ENCODE data around the gene PKNOX2.

The PKNOX2 gene

GRCh38 chr11:125173027-125173426 is 8.5 kb downstream of the PKNOX2 start:
- Mint-ChIP-seq H3K4me1 (ENCODE audit: low read depth) (no peaks in the 10 kb centered on the region), H3K27me3 (peaks cover 67% of the 10 kb centered on the region), H3K36me3 (ENCODE audit: low read depth) (no peaks in the 10 kb centered on the region), H3K9me3 (no peaks in the 10 kb centered on the region), H3K27ac (no peak overlapping the region), H3K4me3 (no peak overlapping the region)
- intact Hi-C loops (cut with micrococcal nuclease) = no loop called here

GRCh38 chr11:125173556-125173955 is 9.0 kb downstream of the PKNOX2 start:
- no peaks in the 10 kb centered on the region for H3K9me3 Mint-ChIP-seq
- H3K4me1 Mint-ChIP-seq (ENCODE audit: low read depth) = no peaks in the 10 kb centered on the region
- no peaks in the 10 kb centered on the region for H3K36me3 Mint-ChIP-seq (ENCODE audit: low read depth)
- intact Hi-C loops (cut with micrococcal nuclease) = no loop called here
- H3K27ac Mint-ChIP-seq = no peak overlapping the region
- H3K27me3 Mint-ChIP-seq = peaks cover 62% of the 10 kb centered on the region
- H3K4me3 Mint-ChIP-seq = no peak overlapping the region

- intact Hi-C loops (cut with micrococcal nuclease) = no loop called here
- Mint-ChIP-seq H3K27ac (no peak overlapping the region), H3K36me3 (ENCODE audit: low read depth) (no peaks in the 10 kb centered on the region), H3K4me1 (ENCODE audit: low read depth) (no peaks in the 10 kb centered on the region), H3K4me3 (no peak overlapping the region), H3K27me3 (peaks cover 58% of the 10 kb centered on the region), H3K9me3 (no peaks in the 10 kb centered on the region)
These were observed 9.5 kb downstream of the PKNOX2 start for GRCh38 chr11:125174057-125174456.

- H3K27ac Mint-ChIP-seq = no peak overlapping the region
- no peaks in the 10 kb centered on the region for H3K36me3 Mint-ChIP-seq (ENCODE audit: low read depth)
- no peak overlapping the region for H3K4me3 Mint-ChIP-seq
- H3K27me3 Mint-ChIP-seq = peaks cover 56% of the 10 kb centered on the region
- no peaks in the 10 kb centered on the region for H3K9me3 Mint-ChIP-seq
- H3K4me1 Mint-ChIP-seq (ENCODE audit: low read depth) = no peaks in the 10 kb centered on the region
- intact Hi-C loops (cut with micrococcal nuclease) = no loop called here
These were observed 10.1 kb downstream of the PKNOX2 start for GRCh38 chr11:125174686-125175085.

- intact Hi-C loops (cut with micrococcal nuclease) = no loop called here
- Mint-ChIP-seq H3K36me3 (ENCODE audit: low read depth) (no peaks in the 10 kb centered on the region), H3K9me3 (no peaks in the 10 kb centered on the region), H3K27ac (no peak overlapping the region), H3K4me3 (no peak overlapping the region), H3K4me1 (ENCODE audit: low read depth) (no peaks in the 10 kb centered on the region), H3K27me3 (peaks cover 55% of the 10 kb centered on the region)
These were observed 10.6 kb downstream of the PKNOX2 start for GRCh38 chr11:125175166-125175565.

GRCh38 chr11:125175896-125176575 is 11.5 kb downstream of the PKNOX2 start:
- intact Hi-C loops (cut with micrococcal nuclease) = no loop called here
- no peaks in the 10 kb centered on the region for H3K9me3 Mint-ChIP-seq
- H3K36me3 Mint-ChIP-seq (ENCODE audit: low read depth) = no peaks in the 10 kb centered on the region
- peaks cover 47% of the 10 kb centered on the region for H3K27me3 Mint-ChIP-seq
- H3K27ac Mint-ChIP-seq = no peak overlapping the region
- no peak overlapping the region for H3K4me3 Mint-ChIP-seq
- no peaks in the 10 kb centered on the region for H3K4me1 Mint-ChIP-seq (ENCODE audit: low read depth)

- no peak overlapping the region for H3K4me3 Mint-ChIP-seq
- no peak overlapping the region for H3K27ac Mint-ChIP-seq
- H3K9me3 Mint-ChIP-seq = no peaks in the 10 kb centered on the region
- no peaks in the 10 kb centered on the region for H3K36me3 Mint-ChIP-seq (ENCODE audit: low read depth)
- H3K4me1 Mint-ChIP-seq (ENCODE audit: low read depth) = no peaks in the 10 kb centered on the region
- peaks cover 40% of the 10 kb centered on the region for H3K27me3 Mint-ChIP-seq
- intact Hi-C loops (cut with micrococcal nuclease) = no loop called here
These were observed 12.3 kb downstream of the PKNOX2 start for GRCh38 chr11:125176866-125177265.

- Mint-ChIP-seq H3K4me1 (ENCODE audit: low read depth) (no peaks in the 10 kb centered on the region), H3K9me3 (no peaks in the 10 kb centered on the region), H3K27me3 (peaks cover 39% of the 10 kb centered on the region), H3K4me3 (no peak overlapping the region), H3K36me3 (ENCODE audit: low read depth) (no peaks in the 10 kb centered on the region), H3K27ac (no peak overlapping the region)
- intact Hi-C loops (cut with micrococcal nuclease) = no loop called here
These were observed 13.0 kb downstream of the PKNOX2 start for GRCh38 chr11:125177543-125177942.

- Mint-ChIP-seq H3K36me3 (ENCODE audit: low read depth) (no peaks in the 10 kb centered on the region), H3K4me1 (ENCODE audit: low read depth) (no peaks in the 10 kb centered on the region), H3K27ac (no peak overlapping the region), H3K27me3 (peaks cover 38% of the 10 kb centered on the region), H3K4me3 (no peak overlapping the region), H3K9me3 (no peaks in the 10 kb centered on the region)
- intact Hi-C loops (cut with micrococcal nuclease) = no loop called here
These were observed 14.8 kb downstream of the PKNOX2 start for GRCh38 chr11:125179346-125179745.

GRCh38 chr11:125179895-125180294 is 15.3 kb downstream of the PKNOX2 start:
- peaks cover 38% of the 10 kb centered on the region for H3K27me3 Mint-ChIP-seq
- H3K9me3 Mint-ChIP-seq = no peaks in the 10 kb centered on the region
- no peaks in the 10 kb centered on the region for H3K4me1 Mint-ChIP-seq (ENCODE audit: low read depth)
- no peak overlapping the region for H3K4me3 Mint-ChIP-seq
- intact Hi-C loops (cut with micrococcal nuclease) = no loop called here
- H3K36me3 Mint-ChIP-seq (ENCODE audit: low read depth) = no peaks in the 10 kb centered on the region
- no peak overlapping the region for H3K27ac Mint-ChIP-seq

GRCh38 chr11:125180413-125181305 is 16.1 kb downstream of the PKNOX2 start:
- Mint-ChIP-seq H3K4me3 (no peak overlapping the region), H3K27ac (no peak overlapping the region), H3K4me1 (ENCODE audit: low read depth) (no peaks in the 10 kb centered on the region), H3K27me3 (peaks cover 34% of the 10 kb centered on the region), H3K36me3 (ENCODE audit: low read depth) (no peaks in the 10 kb centered on the region), H3K9me3 (no peaks in the 10 kb centered on the region)
- intact Hi-C loops (cut with micrococcal nuclease) = no loop called here

- Mint-ChIP-seq H3K9me3 (no peaks in the 10 kb centered on the region), H3K27ac (no peak overlapping the region), H3K27me3 (peaks cover 23% of the 10 kb centered on the region), H3K36me3 (ENCODE audit: low read depth) (no peaks in the 10 kb centered on the region), H3K4me1 (ENCODE audit: low read depth) (no peaks in the 10 kb centered on the region), H3K4me3 (no peak overlapping the region)
- intact Hi-C loops (cut with micrococcal nuclease) = no loop called here
These were observed 18.0 kb downstream of the PKNOX2 start for GRCh38 chr11:125182573-125182972.

- H3K27ac Mint-ChIP-seq = no peak overlapping the region
- H3K27me3 Mint-ChIP-seq = peaks cover 27% of the 10 kb centered on the region
- no peaks in the 10 kb centered on the region for H3K4me1 Mint-ChIP-seq (ENCODE audit: low read depth)
- no peaks in the 10 kb centered on the region for H3K36me3 Mint-ChIP-seq (ENCODE audit: low read depth)
- H3K9me3 Mint-ChIP-seq = no peaks in the 10 kb centered on the region
- intact Hi-C loops (cut with micrococcal nuclease) = no loop called here
- no peak overlapping the region for H3K4me3 Mint-ChIP-seq
These were observed 19.1 kb downstream of the PKNOX2 start for GRCh38 chr11:125183641-125184040.

GRCh38 chr11:125188021-125188420 is 23.5 kb downstream of the PKNOX2 start:
- no peak overlapping the region for H3K4me3 Mint-ChIP-seq
- no peaks in the 10 kb centered on the region for H3K4me1 Mint-ChIP-seq (ENCODE audit: low read depth)
- H3K36me3 Mint-ChIP-seq (ENCODE audit: low read depth) = no peaks in the 10 kb centered on the region
- intact Hi-C loops (cut with micrococcal nuclease) = no loop called here
- H3K27ac Mint-ChIP-seq = no peak overlapping the region
- no peaks in the 10 kb centered on the region for H3K9me3 Mint-ChIP-seq
- H3K27me3 Mint-ChIP-seq = peaks cover 46% of the 10 kb centered on the region

Data from dendritic cell treated with granulocyte-macrophage colony-stimulating factor and Interleukin-4, amounts not matched to agents 40 ng/mL and 50 ng/mL, for 4 days (primary cell).